HL-60 (cell line): ENCODE results near the gene SYT7.

Experiments used
- DNase-seq, 2 experiments: peaks; one replicate each; pipeline ENCODE4 v3.0.0-alpha.2; 2010 to 2020; ENCODE audit warnings: low read depth in 1 of 2, low spot score in 1 of 2
- H3K27ac ChIP-seq: fragments of 250-450 bp; sonication (Bioruptor Pico); replicated peaks from 2 replicates; pipeline ENCODE4 v1.5.1; 2020; ENCODE audit warnings: mild to moderate bottlenecking, moderate library complexity
- H3K27me3 ChIP-seq: fragments of 250-450 bp; sonication (Bioruptor Pico); 2 replicates; pipeline ENCODE4 v1.5.1; 2021; ENCODE audit warnings: mild to moderate bottlenecking, moderate library complexity; ENCODE audit not compliant: insufficient read depth, poor library complexity, severe bottlenecking
- H3K4me3 ChIP-seq: replicated peaks from 2 replicates; pipeline ENCODE4 v1.5.1; 2011; ENCODE audit warnings: mild to moderate bottlenecking, control low read depth, low read length; ENCODE audit not compliant: insufficient read depth
- GABPA ChIP-seq: IDR thresholded peaks from 2 replicates; pipeline ENCODE4 v1.6.1; 2012; ENCODE audit warnings: low read depth
- POLR2AphosphoS5 ChIP-seq: IDR thresholded peaks from 2 replicates; pipeline ENCODE4 v1.6.1; 2012; ENCODE audit warnings: low read depth
- SPI1 ChIP-seq: IDR thresholded peaks from 2 replicates; pipeline ENCODE4 v1.6.1; 2012; ENCODE audit warnings: low read depth, mild to moderate bottlenecking, borderline replicate concordance
- TF ChIP-seq, protein P1 (sequence below): IDR thresholded peaks from one replicate; pipeline ENCODE4 v1.5.1; 2011; ENCODE audit warnings: low read length, control low read depth, inconsistent platforms; ENCODE audit not compliant: insufficient read depth
- TF ChIP-seq, protein P2 (sequence below): IDR thresholded peaks from 2 replicates; pipeline ENCODE4 v1.6.1; 2012; ENCODE audit warnings: low read depth; ENCODE audit not compliant: insufficient replicate concordance

SYT7 gene

DNA sequence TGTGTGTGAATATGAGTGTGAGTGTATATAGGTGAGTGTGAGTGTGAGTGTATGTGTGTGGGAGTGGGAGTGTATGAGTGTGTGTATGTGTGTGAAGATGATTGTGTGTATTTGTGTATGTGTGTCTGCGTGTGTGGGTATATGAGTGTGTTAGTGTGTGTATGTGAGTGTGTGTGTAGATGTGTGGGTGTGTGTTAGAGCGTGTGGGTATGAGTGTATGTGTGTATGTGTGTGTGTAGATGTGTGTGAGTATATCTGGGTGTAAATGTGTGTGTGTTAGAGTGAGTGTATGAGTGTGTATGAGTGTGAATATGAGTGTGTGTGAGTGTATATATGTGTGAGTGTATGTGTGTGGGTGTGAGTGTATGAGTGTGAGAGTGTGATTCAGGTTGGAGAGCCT lies 83.4 kb downstream of the SYT7 start:
- H3K27ac ChIP-seq, result no peak overlapping the region
- TF ChIP-seq SPI1, result no peak
- TF ChIP-seq POLR2AphosphoS5, result no peak
- TF ChIP-seq GABPA, result no peak
- TF ChIP-seq, protein P1, sequence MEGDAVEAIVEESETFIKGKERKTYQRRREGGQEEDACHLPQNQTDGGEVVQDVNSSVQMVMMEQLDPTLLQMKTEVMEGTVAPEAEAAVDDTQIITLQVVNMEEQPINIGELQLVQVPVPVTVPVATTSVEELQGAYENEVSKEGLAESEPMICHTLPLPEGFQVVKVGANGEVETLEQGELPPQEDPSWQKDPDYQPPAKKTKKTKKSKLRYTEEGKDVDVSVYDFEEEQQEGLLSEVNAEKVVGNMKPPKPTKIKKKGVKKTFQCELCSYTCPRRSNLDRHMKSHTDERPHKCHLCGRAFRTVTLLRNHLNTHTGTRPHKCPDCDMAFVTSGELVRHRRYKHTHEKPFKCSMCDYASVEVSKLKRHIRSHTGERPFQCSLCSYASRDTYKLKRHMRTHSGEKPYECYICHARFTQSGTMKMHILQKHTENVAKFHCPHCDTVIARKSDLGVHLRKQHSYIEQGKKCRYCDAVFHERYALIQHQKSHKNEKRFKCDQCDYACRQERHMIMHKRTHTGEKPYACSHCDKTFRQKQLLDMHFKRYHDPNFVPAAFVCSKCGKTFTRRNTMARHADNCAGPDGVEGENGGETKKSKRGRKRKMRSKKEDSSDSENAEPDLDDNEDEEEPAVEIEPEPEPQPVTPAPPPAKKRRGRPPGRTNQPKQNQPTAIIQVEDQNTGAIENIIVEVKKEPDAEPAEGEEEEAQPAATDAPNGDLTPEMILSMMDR, result no peak
- TF ChIP-seq, protein P2, sequence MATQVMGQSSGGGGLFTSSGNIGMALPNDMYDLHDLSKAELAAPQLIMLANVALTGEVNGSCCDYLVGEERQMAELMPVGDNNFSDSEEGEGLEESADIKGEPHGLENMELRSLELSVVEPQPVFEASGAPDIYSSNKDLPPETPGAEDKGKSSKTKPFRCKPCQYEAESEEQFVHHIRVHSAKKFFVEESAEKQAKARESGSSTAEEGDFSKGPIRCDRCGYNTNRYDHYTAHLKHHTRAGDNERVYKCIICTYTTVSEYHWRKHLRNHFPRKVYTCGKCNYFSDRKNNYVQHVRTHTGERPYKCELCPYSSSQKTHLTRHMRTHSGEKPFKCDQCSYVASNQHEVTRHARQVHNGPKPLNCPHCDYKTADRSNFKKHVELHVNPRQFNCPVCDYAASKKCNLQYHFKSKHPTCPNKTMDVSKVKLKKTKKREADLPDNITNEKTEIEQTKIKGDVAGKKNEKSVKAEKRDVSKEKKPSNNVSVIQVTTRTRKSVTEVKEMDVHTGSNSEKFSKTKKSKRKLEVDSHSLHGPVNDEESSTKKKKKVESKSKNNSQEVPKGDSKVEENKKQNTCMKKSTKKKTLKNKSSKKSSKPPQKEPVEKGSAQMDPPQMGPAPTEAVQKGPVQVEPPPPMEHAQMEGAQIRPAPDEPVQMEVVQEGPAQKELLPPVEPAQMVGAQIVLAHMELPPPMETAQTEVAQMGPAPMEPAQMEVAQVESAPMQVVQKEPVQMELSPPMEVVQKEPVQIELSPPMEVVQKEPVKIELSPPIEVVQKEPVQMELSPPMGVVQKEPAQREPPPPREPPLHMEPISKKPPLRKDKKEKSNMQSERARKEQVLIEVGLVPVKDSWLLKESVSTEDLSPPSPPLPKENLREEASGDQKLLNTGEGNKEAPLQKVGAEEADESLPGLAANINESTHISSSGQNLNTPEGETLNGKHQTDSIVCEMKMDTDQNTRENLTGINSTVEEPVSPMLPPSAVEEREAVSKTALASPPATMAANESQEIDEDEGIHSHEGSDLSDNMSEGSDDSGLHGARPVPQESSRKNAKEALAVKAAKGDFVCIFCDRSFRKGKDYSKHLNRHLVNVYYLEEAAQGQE, result no peak
- no peak overlapping the region for H3K4me3 ChIP-seq
- H3K27me3 ChIP-seq, result no peaks in the 10 kb centered on the region
- no peak for DNase-seq

DNA sequence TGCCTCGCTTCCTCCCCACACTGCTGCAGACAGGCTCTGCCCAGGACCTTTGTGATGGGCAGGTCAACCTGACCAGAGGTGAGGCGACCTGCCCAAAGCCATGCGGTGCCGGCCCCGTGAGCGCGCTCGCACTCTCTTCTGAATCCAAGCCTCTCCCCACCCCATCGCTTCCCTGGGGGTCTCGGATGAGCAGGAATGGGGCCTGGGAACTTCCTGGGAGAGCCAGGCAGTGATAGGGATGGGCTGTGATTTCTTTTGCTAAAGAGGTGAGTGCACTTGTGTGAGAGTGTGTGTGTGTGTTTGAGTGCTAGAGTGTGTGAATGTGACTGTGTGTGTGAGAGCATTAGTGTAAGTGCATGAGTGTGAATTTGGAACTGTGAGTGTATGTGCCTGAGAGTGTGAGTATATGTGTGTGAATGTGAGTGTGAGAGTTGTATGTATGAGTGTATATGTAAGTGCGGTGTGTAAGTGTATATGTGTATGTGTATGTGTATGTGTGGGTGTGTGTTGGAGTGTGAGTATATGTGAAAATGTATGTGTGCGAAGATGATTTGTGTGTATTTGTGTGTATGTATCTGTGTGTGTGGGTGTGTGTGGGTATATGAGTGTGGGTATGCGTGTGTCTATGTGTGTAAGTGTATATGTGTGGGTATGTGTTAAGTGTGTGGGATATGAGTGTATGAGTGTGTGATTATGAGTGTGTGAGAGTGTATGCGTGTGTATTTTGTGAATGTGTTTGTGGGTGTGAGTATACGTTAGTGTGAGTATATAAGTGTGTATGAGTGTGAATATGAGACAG lies 84.1 kb downstream of the SYT7 start:
- Histone ChIP-seq H3K27ac (no peak overlapping the region), H3K27me3 (peaks cover 2% of the 10 kb centered on the region), H3K4me3 (no peak overlapping the region)
- TF ChIP-seq POLR2AphosphoS5, result no peak
- TF ChIP-seq, protein P1, result no peak
- TF ChIP-seq, protein P2, result no peak
- no peak for TF ChIP-seq SPI1
- TF ChIP-seq GABPA, result no peak
- DNase-seq, result no peak

DNA sequence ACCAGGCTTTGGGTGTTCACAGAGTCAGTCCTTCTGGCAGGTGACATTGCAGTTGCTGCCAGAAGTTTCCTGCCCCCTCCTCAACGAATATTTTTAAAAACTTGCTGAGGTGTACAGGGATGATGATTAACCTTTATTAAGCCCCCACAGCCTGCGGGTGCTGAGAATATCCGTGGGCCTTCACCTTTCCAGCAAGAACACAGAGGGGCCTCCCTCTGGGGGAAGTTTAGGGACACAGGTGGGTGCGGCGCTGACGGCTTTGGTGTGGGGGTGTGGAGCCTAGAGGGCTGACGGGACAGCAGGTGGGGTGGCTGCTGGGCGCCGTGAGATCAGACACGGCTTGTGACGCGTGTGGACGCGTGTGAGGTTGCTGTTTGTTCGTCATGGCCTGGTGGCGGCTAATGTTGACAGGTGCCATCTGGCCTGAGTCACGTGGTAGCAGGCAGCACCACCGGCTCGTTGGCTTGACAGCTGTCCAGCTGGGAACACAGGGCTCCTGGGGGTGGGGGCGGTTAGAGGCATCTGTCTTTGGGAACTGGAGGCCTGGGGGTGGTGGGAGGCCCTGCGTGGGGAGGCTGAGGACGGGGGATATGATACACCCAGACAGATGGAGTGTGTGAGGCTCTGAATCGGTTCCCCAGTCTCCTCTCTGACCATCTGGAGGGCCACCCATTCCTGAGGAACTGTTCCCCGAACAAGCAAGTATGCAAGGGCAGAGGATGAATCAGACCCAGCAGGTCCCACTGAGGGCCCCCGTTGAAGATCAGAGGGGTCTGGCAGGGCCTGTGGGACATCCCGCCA lies 84.9 kb downstream of the SYT7 start:
- TF ChIP-seq SPI1 (no peak), GABPA (no peak), POLR2AphosphoS5 (no peak)
- TF ChIP-seq, protein P1, result no peak
- DNase-seq, result no peak
- peaks cover 2% of the 10 kb centered on the region for H3K27me3 ChIP-seq
- H3K4me3 ChIP-seq, result no peak overlapping the region
- no peak overlapping the region for H3K27ac ChIP-seq
